ENCODE measurements around the gene CES3.

DNA sequence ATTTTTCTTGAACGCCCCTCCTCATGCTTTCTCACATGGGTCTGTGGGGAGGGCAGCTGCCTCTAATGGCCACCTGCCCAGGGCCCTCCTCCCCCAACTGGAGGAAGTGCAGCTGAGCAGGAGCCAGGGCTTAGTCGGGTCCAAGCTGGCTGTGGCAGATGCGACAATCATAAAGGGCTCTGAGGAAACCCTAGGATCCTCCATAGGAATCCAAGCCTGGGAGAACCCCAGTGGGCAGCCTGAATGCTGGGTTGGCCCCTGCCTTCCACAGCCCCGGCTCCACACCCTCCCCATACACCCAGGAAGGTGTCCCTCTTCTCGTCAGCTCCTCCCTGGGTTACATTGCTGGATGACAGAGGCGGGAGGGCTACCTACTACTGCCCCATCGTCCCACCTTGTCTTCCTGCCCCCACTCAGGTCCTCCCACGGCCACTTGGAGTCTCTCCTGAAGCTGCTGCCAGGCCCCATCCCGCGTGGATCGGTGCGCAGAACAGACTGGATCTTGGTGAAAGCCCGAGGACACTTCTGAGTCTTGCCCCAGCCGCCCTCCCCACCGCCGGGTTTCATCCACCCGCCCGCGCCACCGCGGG is 52.3 kb downstream of the CES3 start:
- TF ChIP-seq, protein P1, sequence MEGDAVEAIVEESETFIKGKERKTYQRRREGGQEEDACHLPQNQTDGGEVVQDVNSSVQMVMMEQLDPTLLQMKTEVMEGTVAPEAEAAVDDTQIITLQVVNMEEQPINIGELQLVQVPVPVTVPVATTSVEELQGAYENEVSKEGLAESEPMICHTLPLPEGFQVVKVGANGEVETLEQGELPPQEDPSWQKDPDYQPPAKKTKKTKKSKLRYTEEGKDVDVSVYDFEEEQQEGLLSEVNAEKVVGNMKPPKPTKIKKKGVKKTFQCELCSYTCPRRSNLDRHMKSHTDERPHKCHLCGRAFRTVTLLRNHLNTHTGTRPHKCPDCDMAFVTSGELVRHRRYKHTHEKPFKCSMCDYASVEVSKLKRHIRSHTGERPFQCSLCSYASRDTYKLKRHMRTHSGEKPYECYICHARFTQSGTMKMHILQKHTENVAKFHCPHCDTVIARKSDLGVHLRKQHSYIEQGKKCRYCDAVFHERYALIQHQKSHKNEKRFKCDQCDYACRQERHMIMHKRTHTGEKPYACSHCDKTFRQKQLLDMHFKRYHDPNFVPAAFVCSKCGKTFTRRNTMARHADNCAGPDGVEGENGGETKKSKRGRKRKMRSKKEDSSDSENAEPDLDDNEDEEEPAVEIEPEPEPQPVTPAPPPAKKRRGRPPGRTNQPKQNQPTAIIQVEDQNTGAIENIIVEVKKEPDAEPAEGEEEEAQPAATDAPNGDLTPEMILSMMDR (IDR thresholded peaks at IDR 0.05) = no peak
- TF ChIP-seq POLR2A (IDR thresholded peaks at IDR 0.05) = no peak
